GM21723 (cell line): ENCODE results near the gene RFFL.

ENCODE experiments used
- ATAC-seq: cut with Tn5 transposase; IDR thresholded peaks from one replicate; pipeline ENCODE4 v1.9.1; 2021; ENCODE audit warnings: mild to moderate bottlenecking, moderate library complexity; ENCODE audit not compliant: unreplicated experiment

RFFL gene

GRCh38 chr17:35081638-35082037 is 18.1 kb upstream of the RFFL start:
- ATAC-seq = no peak

- peak; percentile 61 for ATAC-seq
These were observed 17.0 kb upstream of the RFFL start for GRCh38 chr17:35080536-35080935.

GRCh38 chr17:35079547-35080423 is 16.3 kb upstream of the RFFL start:
- ATAC-seq = no peak

- ATAC-seq = no peak
These were observed 13.4 kb upstream of the RFFL start for GRCh38 chr17:35076874-35077273.

- no peak for ATAC-seq
These were observed 11.5 kb upstream of the RFFL start for GRCh38 chr17:35074711-35075707.

- ATAC-seq = no peak
These were observed 10.6 kb upstream of the RFFL start for GRCh38 chr17:35073991-35074627.

- ATAC-seq = no peak
These were observed 9.8 kb upstream of the RFFL start for GRCh38 chr17:35073183-35073790.

GRCh38 chr17:35069311-35069710 is 5.8 kb upstream of the RFFL start:
- no peak for ATAC-seq

GRCh38 chr17:35068249-35068648 is 4.7 kb upstream of the RFFL start:
- ATAC-seq = no peak

- ATAC-seq = no peak
These were observed 2.4 kb upstream of the RFFL start for GRCh38 chr17:35065880-35066279.

GRCh38 chr17:35064516-35065215 is 1.2 kb upstream of the RFFL start:
- no peak for ATAC-seq

GRCh38 chr17:35062308-35062707 is 1.2 kb downstream of the RFFL start:
- no peak for ATAC-seq

GRCh38 chr17:35057332-35057915 is 6.1 kb downstream of the RFFL start:
- no peak for ATAC-seq

GRCh38 chr17:35056013-35056412 is 7.5 kb downstream of the RFFL start:
- no peak for ATAC-seq

- ATAC-seq = no peak
These were observed 10.3 kb downstream of the RFFL start for GRCh38 chr17:35053204-35053603.

- ATAC-seq = no peak
These were observed 10.7 kb downstream of the RFFL start for GRCh38 chr17:35052780-35053179.

- ATAC-seq = no peak
These were observed 11.3 kb downstream of the RFFL start for GRCh38 chr17:35052241-35052610.

- no peak for ATAC-seq
These were observed 11.8 kb downstream of the RFFL start for GRCh38 chr17:35051579-35052240.

GRCh38 chr17:35051183-35051578 is 12.3 kb downstream of the RFFL start:
- ATAC-seq = peak; percentile 45
